Posterior cingulate gyrus (tissue), 11 donors: Measurements from ENCODE around the gene KCNK2.
A peak's percentile ranks its signal among the peaks of the same experiment; 100 is the strongest.
"Not testable (repeated sequence)": the region's sequence is repeated elsewhere in the genome, so short reads cannot be mapped to it uniquely, and the experiment has no call there.

Experiments used
- DNase-seq, 10 donors: peaks; one replicate each; pipeline versions ENCODE4 v3.0.0 to v3.0.0-alpha.2; 2020 to 2021; ENCODE audit warnings: mixed read lengths in 3 of 10
- intact Hi-C: fragments of 100-400 bp; cut with DNase I; formaldehyde crosslinking; loops from one replicate; pipeline ENCODE4 v1.15.1; 2023

KCNK2 gene

DNA sequence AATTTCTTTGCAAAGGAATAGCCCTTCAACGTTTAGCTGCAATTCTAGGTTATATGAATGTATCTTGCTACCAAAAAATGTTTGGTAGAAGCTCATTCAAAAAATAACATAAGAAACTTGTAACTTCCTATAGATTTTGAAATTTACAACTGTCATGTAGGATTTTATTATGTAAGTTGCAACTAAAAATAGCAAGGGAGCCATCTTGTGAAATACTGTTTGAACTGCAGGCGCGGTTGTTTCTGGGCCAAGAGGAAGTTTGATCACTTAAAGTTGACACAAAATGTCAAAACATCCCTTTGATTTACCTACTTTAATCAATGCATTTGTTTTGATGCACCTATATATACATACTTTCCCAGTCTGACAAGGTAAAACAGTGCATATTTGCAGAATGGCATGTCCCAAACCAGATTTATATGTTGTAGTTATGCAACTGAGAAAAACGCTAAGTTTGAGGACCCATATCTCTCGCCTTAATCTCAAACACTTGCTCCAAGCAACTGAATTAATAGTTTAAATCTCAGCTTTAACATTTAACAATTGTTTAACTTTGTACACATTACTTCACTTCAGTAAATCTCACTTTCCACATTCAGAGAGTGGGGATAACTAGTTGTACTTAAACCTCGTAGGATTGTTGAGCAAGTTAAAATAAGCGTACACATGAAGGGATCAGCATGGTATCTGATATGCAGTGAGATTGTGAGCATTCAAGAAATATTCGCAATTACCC lies 63.9 kb downstream of the KCNK2 start:
- intact Hi-C loops = loop anchor here (5.0 kb wide), 1 partner anchor 484 kb away; no protein-coding TSS in a partner anchor
- no peak for DNase-seq

DNA sequence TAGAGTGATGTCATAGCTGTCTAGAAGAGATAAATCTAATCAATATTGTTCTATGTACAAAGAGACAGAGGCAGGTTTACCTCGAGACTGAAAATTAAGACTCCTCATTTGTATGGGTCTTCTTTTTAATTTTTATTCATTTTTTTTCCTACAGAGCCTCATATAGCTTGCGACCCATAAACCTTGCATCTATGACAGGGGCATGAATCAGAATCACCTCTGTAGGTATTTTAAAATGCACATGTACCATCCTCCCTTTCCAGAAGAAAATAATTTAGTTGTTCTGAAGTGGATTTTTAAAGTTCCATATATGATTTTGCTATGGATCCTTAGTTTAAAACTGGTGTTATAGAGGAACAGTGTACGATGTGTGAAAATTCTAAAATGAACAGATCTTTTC lies 64.5 kb downstream of the KCNK2 start:
- no peak for DNase-seq

DNA sequence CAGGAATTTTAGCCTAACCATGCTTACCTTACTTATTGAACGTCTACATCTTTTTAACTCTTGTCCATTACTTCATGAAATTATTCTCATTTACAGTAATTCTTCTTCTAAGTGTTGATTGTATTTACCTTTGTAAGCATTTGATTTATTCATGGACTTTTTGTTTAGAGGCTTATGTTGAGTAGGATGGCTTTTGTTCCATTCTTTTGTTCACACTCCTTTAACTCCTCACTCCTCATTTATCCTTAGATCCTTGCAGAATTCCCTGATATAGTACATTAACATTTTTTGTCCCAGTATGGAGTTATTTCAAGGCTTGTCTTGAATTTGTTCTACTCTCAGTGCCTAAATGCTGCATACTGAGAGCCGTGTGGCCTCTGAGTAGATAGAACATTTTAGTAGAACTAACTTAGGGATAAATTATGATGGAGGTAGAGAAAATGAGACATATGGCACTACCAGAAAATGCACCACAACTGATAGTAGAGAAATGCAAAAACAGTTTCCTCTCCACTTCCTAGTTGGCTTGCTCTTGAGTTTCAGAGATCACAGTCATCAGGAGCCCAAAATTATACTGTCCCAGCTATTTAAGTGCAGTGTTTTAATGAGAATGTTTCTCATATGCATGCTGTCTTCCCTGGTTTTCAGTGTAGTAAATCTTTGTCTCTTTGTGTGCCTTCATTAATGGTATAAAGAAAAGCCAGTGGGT lies 69.5 kb downstream of the KCNK2 start:
- intact Hi-C loops = no loop called here
- DNase-seq = no peak

More for the DNA sequence above, 64.5 kb downstream of the KCNK2 start:
- intact Hi-C loops = loop anchor here (5.0 kb wide), 1 partner anchor 485 kb away; no protein-coding TSS in a partner anchor

DNA sequence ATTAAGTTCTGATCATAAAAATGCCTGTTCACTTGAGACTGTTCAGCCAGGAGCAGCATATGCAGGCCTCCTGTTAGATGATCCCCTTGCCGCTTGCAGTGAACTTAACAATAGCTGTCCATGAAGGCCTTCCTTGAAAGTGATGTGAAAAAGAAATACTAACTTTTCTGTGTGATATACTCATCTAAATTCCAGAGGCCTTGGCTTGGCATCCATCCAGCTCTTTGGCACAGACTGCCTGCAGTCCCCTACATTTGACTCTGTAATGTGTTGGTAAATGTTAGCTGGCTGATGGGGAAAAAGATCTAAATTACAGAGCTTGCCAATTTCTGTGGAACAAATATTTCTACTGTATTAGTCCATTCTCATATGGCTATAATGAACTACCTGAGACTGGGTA lies 73.7 kb downstream of the KCNK2 start:
- intact Hi-C loops = no loop called here
- no peak for DNase-seq

DNA sequence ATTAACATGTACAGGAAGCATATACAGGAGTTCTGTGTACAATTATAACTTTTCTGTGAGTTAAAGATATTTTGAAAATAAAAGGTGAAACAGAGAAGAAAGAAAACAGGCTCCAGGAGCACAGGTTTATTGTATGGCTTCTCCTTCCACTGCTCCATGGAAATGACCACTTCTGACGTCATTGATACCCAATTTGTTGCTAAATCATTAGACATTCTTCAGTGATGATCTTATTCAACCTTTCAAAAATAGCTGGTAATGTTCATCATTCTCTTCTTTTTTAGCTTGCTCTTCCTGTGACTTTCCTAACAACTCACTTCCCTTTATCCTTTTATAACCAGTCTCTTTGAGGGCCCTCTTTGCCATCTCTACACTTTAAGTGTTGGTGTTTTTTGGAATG lies 77.8 kb downstream of the KCNK2 start:
- intact Hi-C loops = no loop called here
- no peak for DNase-seq

DNA sequence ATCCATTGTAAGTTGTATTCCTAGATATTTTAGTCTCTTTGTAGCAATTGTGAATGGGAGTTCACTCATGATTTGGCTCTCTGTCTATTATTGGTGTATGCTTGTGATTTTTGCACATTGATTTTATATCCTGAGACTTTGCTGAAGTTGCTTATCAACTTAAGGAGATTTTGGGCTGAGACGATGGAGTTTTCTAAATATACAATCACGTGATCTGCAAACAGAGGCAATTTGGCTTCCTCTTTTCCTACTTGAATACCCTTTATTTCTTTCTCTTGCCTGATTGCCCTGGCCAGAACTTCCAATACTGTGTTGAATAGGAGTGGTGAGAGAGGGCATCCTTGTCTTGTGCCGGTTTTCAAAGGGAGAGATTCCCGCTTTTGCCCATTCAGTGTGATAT lies 80.6 kb downstream of the KCNK2 start:
- intact Hi-C loops, DNase-seq: not testable (repeated sequence)

DNA sequence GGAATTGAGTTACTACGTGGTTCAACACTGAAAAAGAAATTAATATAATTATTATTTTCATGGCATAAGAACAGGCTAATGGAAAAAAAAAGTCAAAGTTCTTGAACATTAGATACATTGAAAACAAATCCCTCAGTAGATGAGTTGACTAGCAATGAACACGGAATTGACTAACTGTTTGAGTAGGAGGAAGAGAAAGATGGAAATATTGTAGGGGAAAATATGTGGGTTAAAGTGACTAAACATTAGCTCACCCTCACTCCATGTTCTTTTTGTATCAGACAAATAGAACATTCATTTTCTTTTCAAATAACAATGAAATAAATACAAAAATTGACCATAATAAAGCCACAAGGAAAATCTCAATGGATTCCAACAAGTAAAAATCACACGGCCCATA lies 84.3 kb downstream of the KCNK2 start:
- DNase-seq = no peak
- intact Hi-C loops = no loop called here

DNA sequence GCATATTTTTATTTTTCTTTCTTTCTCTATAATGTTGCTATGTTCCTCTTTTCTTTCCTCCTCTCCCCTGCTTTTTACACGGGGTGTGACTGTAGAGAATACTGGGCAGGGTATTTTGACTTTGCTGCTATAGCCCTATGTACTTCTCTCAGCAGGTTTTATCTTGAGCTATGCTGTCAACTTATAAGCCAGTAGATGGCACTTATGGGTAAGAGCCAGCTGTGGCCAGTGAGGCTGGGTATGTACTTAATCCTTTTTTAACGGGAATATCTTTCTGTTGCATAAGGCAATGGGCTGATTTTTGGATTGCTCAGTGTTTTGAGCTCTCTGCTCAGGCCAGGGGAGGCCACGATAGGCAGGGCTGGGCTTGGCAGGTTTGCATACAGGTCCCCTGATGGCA lies 99.0 kb downstream of the KCNK2 start:
- intact Hi-C loops = no loop called here
- peak in 1 of 10 donors; percentile 52 for DNase-seq

DNA sequence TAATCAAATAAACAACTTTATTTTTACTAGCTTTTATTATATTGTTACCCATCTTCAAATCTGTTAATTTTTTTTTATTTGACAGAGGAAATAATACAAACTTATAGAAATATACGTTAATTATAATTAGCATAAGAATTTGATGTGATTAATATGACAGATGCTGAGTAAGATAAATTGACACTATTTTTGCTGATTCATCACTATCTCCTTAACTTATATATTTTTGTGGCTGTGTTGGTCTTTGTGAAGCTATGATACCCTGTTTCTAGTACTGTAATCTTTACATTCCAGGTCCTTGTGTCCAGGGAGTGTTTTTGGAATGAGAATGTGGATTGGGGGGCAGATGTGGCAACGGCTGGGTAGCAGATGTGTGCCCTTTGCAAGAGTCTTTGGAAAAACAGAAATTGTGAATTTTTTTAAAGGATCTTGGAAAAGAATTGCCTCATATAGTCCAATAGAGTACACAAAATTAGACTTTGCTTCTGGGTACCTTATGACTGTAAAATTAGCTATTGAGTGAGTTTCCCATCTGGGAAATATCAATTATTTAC lies 102.6 kb downstream of the KCNK2 start:
- intact Hi-C loops = no loop called here
- no peak for DNase-seq

DNA sequence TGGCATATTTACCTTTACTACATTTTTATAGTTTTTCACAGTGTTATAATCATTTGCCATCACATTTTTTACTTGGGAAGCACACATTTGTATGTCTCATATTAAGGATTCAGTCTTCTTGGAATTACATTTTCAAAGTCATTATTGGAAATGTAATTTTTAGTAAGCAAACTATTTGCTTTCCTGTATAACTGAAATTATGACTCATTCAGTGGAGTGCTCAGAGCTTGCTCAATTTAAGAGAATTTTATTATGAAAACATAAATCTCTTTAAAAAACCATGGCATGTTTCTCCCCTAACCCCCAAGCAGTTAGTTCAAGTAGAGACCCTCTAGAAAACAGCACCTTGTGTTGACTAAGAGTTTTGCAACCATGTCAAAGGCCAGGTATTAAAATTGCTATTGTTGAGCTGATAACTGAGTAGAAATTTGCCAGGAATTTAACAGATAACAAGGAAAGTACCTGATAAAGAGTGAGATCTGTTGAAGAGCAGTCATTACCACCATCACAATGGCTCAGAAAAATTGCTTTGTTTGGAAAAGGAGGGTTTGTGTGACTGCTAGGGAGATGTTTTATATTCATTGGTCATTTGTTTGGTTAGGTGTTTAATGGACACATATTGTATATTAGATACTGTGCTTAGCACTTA lies 105.9 kb downstream of the KCNK2 start:
- intact Hi-C loops = no loop called here
- no peak for DNase-seq

DNA sequence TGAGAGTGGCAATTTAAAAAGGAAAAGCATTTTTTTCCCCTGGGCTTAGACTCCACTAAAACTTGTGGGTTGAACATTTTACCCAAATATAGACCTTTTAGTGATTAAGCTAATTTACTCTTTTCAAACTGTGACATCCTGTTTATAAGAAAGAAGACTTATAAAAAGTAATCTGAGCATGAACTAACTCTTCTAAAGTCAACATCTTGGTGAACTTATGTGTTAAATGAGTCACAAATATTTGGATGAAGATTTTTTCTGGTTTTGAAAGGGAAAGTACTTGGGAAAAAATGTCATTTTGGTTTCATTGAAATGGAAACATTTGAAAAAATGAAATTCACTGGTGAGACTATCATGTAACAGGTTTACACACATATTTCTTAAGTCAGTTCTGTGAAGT lies 109.8 kb downstream of the KCNK2 start:
- intact Hi-C loops = no loop called here
- no peak for DNase-seq

DNA sequence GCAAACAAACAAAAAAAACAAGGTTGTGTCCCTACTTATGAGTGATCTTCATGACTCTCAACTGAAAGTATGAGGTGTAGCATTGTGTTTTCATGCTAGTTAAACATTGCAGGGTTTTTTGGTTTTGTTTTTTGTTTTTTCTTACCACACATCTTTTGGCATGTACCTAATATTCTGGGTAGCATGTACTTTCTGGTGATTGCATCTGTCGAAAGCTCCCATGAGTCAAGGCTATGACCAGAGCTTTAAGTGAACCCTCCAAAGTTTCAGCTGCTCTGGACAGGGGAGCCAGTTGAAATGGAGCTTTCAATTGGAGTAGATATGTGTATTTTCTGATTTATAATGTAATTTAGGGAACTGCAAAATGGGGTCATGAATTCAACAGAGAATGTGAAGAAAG lies 115.5 kb downstream of the KCNK2 start:
- intact Hi-C loops = no loop called here
- no peak for DNase-seq

DNA sequence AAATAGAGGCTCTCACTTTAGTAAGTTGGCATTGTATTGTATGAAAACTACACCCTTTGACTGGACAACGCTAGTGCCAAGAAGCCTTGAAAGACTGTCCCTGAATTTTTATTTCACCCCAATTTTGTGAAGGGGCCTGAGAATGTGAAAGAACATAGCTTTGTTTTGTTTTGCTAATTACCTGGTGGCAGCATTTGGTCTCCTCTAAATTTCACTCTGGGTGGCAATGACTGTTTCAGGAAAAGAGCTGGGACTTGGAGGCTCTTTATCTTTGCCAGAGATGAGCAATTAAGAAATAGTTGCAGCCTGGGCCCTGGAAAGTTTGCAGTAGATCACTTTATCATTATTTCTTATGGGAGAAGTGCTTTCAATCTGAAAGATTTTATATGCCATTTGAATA lies 117.6 kb downstream of the KCNK2 start:
- intact Hi-C loops = no loop called here
- DNase-seq = no peak

DNA sequence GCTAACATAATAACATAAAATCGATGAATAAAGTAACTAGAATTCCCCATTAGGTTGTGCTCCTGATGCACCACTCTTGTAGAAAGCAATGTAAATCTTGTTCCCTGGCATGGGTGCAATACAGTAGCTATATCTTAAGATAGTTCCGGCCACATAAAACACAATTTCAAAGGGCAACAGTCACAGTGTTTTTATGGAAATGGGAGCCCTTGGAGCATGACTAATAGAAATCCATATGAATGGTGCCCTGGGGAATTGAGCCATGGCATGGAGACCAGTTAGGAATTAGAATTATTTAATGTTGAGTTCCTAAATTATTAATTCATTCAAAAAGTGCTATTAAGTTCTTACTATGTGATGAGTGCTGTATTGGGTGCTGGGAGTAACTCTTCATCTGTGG lies 118.7 kb downstream of the KCNK2 start:
- no peak for DNase-seq
- intact Hi-C loops = no loop called here

DNA sequence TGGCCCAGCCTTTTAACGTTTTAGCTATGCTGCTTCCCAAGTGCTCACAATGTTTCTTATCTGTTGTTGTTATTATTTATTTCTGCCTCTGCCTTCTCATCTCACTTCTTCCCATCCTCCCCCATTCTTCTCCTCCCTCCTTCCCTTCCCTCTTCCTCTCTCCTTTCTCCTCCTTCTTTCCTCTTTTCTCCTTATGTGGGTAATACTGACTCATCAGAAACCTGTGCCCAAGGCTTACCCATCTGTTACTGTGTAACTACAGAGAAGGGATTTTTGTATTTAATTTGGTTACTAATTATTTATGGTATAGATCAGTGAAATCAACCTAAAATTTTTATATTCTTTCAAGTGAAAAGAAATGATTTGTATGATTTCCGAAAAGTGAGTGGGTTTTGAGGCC lies 120.3 kb downstream of the KCNK2 start:
- no peak for DNase-seq
- intact Hi-C loops = no loop called here

DNA sequence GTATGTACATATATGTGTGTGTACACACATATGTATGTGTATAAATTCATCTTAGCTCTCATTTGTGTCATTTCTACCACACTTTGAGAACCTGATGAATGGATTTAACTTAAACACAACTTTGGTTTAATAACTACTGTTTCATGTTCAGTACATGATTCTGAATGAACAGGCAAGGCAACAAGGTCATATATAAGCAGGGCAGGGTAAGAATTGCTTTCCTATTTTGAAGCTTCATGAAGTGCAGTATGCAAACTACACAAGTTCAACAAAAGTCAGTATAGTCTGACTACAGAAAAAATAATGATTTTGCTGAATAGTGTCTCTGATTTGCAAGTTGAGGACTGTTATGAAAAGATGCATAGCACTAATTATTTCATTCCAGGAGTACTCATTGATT lies 127.6 kb downstream of the KCNK2 start:
- no peak for DNase-seq
- intact Hi-C loops = no loop called here

DNA sequence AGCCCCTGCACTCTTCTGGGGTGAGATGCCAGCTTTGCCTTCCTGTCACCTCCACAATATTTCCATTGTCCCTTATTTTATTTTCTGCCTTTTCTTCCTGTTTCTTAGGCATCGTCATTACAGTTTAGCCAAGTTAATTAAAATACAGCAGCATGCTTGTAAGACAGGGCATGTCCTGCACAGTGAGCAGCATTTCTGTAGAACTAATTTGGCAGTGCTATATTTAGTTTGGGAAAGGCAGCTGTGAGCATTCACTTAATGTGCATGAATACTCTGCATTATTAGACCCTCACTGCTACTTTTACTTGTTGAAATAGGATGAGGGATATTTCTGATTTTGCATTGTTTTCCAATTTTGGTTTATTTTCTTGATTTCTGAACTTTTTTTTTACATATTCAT lies 133.3 kb downstream of the KCNK2 start:
- DNase-seq = no peak
- intact Hi-C loops = no loop called here

DNA sequence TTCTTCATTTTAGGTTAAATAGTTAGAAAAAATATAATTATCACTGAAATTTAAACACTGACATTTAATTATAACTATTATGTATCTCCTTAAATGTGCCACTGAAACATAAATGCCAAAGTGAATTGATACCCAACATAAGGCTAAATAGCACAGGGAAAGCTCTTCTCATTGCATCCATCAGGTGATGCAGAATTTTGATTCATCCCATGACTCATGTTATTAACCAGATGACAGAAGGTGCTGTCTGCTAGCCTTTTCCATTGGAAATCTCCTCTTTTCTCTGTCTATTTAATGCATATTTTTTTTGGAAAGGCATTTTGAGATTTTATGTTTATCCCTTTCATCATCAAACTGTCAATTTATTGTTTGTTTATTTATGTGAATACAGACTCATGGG lies 136.8 kb downstream of the KCNK2 start:
- DNase-seq = no peak
- intact Hi-C loops = no loop called here

DNA sequence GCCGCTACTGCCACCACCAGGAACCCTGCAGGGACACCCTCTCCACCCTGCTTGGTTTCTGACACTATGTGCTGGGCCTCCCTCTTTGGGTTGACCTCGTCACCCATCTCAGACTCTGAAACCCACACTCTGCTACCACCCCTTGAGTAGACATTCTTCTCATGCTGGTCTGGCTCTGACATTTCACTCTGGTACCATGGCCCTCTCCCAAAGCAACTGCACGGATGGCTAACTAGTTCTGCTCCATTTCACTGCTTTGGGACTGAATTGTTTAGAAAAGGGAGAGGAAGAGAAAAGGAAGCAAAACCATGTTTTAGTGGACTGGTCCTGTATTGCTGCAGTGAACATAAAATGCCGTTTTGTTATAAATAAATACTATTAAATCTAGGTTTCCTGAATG lies 137.8 kb downstream of the KCNK2 start:
- intact Hi-C loops = no loop called here
- no peak for DNase-seq

DNA sequence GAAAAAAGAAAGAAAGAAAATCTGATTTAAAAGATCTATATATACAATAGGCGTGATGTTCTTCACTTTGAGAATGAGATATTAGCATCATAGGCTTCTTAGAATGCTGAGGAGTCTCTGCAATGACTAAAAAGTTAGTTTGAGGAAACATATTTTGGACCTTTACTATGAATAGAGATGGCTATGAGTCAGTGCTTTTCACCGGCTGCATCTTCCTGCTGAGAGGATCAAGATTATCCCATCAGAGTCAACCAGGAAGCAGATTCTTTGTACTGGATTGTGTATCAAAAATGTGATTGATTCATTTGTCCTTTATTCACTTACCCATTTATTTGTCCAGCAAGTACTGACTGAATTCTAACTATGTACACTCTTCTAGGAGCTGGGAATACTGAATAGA lies 144.2 kb downstream of the KCNK2 start:
- intact Hi-C loops = no loop called here
- DNase-seq = no peak

DNA sequence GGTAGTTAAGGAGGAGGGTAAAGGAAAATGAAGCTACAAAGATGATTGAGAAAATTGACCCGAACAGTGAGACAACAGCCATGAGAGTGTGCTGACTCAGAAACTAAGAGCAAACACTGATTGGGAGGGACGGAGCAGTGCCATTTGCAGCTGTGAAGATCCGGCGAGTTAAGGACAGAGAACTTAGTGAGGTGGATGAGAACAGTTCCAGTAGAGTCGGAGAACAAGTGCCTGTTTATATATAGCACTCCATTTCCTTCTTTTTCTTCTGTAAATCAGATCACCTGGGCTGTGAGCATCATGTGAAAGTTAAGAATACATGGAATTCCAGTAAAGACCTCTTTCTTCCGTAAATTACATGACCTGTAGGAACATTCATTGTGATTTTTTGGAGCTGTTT lies 145.7 kb downstream of the KCNK2 start:
- intact Hi-C loops = no loop called here
- no peak for DNase-seq

DNA sequence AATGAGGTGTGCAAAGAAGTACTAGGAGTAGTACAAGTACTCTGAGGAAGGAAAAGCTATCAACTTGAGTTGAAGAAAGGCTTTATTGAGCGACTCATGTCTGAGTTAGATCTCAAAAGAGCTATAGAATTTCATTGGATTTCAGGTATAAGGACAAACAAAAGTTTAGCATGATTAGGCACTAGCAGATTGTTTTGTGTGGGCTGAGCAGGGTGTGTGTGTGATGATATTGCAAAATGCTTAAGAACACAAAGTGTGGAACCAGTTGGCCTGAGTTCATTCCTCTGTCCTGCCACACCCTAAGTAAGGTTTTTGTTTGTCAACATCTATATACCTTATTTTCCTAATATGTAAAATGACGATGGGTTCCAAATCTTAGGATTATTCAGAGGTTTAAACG lies 158.9 kb downstream of the KCNK2 start:
- intact Hi-C loops = no loop called here
- no peak for DNase-seq
